ENCODE results near the gene FTCDNL1.

- no peak for TF ChIP-seq POLR2A (IDR thresholded peaks at IDR 0.05)
- TF ChIP-seq CTCF (IDR thresholded peaks at IDR 0.05): no peak
Measured at GRCh38 chr2:199875400-199875799, 24.4 kb upstream of the FTCDNL1 start.

All from body of pancreas (tissue), 4 donors.